ENCODE measurements around the gene LIAS. TPM values are rescaled to one million over a fixed set of nuclear protein-coding genes. Genes with fewer than 3 reads are reported as not detected.

Gene LIAS
- total RNA-seq, 2 donors from 2014 or later, result 17.6 to 17.9 TPM

- peak; percentile 94 for TF ChIP-seq CTCF (conservative IDR thresholded peaks at IDR 0.05)
- no peaks in the 10 kb centered on the region for H3K27me3 Mint-ChIP-seq (ENCODE audit: insufficient read depth)
- no peak overlapping the region for H3K27ac ChIP-seq (ENCODE audit: low read depth, low read length)
- H3K4me3 ChIP-seq (ENCODE audit: low read length), result no peak overlapping the region
- WGBS, 2 experiments (ENCODE audit: insufficient coverage in 1 of 2, insufficient read length in 1 of 2), result 77 to 79% methylated on average over 4 of the region's 4 CpGs
- H3K9ac ChIP-seq (ENCODE audit: extremely low read depth, low read length, poor library complexity, severe bottlenecking), result no peak overlapping the region
- peaks cover 2% of the 10 kb centered on the region for H3K4me1 Mint-ChIP-seq
- peaks cover 33% of the 10 kb centered on the region for H3K36me3 Mint-ChIP-seq (ENCODE audit: low read depth)
- H3K9me3 ChIP-seq (ENCODE audit: control insufficient read depth, low read length), result no peaks in the 10 kb centered on the region
- no peak overlapping the region for H3K4me3 Mint-ChIP-seq
- DNase-seq, result peak; percentile 79
- peak overlapping the region; percentile 90 for H3K27ac Mint-ChIP-seq
- H3K36me3 ChIP-seq (ENCODE audit: control insufficient read depth, insufficient read depth, low read length), result peaks cover 56% of the 10 kb centered on the region
- no peaks in the 10 kb centered on the region for H3K4me1 ChIP-seq (ENCODE audit: control insufficient read depth, insufficient read depth, low read length)
- no peaks in the 10 kb centered on the region for H3K27me3 ChIP-seq (ENCODE audit: control insufficient read depth, insufficient read depth, low read length, poor library complexity, severe bottlenecking)
- H3K9me3 Mint-ChIP-seq, result no peaks in the 10 kb centered on the region
Observed at GRCh38 chr4:39469429-39470077, 10.7 kb downstream of the LIAS start.

DNA sequence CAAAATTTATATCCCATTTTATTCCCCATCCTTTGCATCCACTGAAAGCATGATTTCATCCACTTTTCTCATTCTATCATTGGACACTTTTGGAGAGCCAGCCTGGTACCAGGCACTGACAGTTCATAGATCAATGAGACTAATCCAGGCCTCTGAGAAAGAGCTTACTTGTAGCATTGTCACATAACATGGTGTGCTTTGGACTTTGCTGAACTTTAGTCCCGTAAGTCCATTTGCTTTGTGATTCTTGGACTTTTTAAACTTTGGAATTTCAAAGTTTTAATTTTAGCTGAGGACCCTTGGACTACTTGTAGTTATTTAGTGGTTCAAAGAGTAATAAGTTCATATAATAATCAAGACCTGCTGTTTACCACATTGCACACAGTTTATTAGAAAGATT is 11.5 kb downstream of the LIAS start:
- H3K9ac ChIP-seq (ENCODE audit: extremely low read depth, low read length, poor library complexity, severe bottlenecking), result no peak overlapping the region
- no peaks in the 10 kb centered on the region for H3K9me3 ChIP-seq (ENCODE audit: control insufficient read depth, low read length)
- no peaks in the 10 kb centered on the region for H3K27me3 ChIP-seq (ENCODE audit: control insufficient read depth, insufficient read depth, low read length, poor library complexity, severe bottlenecking)
- H3K4me1 ChIP-seq (ENCODE audit: control insufficient read depth, insufficient read depth, low read length), result no peaks in the 10 kb centered on the region
- peaks cover 47% of the 10 kb centered on the region for H3K36me3 ChIP-seq (ENCODE audit: control insufficient read depth, insufficient read depth, low read length)
- Mint-ChIP-seq H3K4me1 (peaks cover 2% of the 10 kb centered on the region), H3K36me3 (ENCODE audit: low read depth) (peaks cover 26% of the 10 kb centered on the region), H3K9me3 (no peaks in the 10 kb centered on the region), H3K27ac (no peak overlapping the region), H3K27me3 (ENCODE audit: insufficient read depth) (no peaks in the 10 kb centered on the region), H3K4me3 (no peak overlapping the region)
- no peak overlapping the region for H3K27ac ChIP-seq (ENCODE audit: low read depth, low read length)
- 93 to 100% methylated on average over 1 of the region's 1 CpG for WGBS, 2 experiments (ENCODE audit: insufficient coverage in 1 of 2, insufficient read length in 1 of 2)
- no peak for TF ChIP-seq CTCF (conservative IDR thresholded peaks at IDR 0.05)
- H3K4me3 ChIP-seq (ENCODE audit: low read length), result no peak overlapping the region
- no peak for DNase-seq

DNA sequence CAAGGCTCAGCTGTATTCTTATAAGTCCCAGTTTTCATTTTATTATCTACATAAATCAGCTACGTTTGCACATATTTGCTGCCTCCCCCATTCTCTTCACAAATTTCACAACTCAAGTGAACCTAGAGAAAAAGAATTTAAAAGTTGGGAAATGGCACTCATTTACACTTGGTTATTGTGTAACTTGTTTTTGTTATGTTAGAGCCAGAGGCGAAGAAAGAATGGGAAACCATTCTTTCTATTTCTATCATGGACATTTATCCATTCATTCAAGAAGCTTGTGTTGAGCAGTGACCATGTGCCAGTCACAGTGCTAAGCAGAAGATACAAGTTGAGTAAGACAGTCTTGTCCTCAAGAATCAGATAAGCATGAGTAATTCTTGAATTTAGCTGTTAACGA is 13.5 kb downstream of the LIAS start:
- TF ChIP-seq CTCF (conservative IDR thresholded peaks at IDR 0.05), result no peak
- no peak overlapping the region for H3K9ac ChIP-seq (ENCODE audit: extremely low read depth, low read length, poor library complexity, severe bottlenecking)
- no peaks in the 10 kb centered on the region for H3K27me3 ChIP-seq (ENCODE audit: control insufficient read depth, insufficient read depth, low read length, poor library complexity, severe bottlenecking)
- no peak overlapping the region for H3K27ac ChIP-seq (ENCODE audit: low read depth, low read length)
- H3K36me3 Mint-ChIP-seq (ENCODE audit: low read depth), result peaks cover 31% of the 10 kb centered on the region
- H3K27ac Mint-ChIP-seq, result no peak overlapping the region
- WGBS, 2 experiments (ENCODE audit: insufficient coverage in 1 of 2, insufficient read length in 1 of 2), result 100% methylated on average over 3 of the region's 3 CpGs; no CpG with 5 or more reads in 1 of the 2 experiments
- H3K36me3 ChIP-seq (ENCODE audit: control insufficient read depth, insufficient read depth, low read length), result peaks cover 44% of the 10 kb centered on the region
- no peaks in the 10 kb centered on the region for H3K9me3 Mint-ChIP-seq
- no peak overlapping the region for H3K4me3 Mint-ChIP-seq
- peaks cover 2% of the 10 kb centered on the region for H3K4me1 Mint-ChIP-seq
- no peaks in the 10 kb centered on the region for H3K4me1 ChIP-seq (ENCODE audit: control insufficient read depth, insufficient read depth, low read length)
- no peaks in the 10 kb centered on the region for H3K27me3 Mint-ChIP-seq (ENCODE audit: insufficient read depth)
- no peak for DNase-seq
- H3K9me3 ChIP-seq (ENCODE audit: control insufficient read depth, low read length), result no peaks in the 10 kb centered on the region
- H3K4me3 ChIP-seq (ENCODE audit: low read length), result no peak overlapping the region

Data from endodermal cell (in vitro differentiated cells).